ENCODE measurements around the gene TMEM120B. TPM values are rescaled to one million over a fixed set of nuclear protein-coding genes. Genes with fewer than 3 reads are reported as not detected.

The TMEM120B gene
- total and polyA plus RNA-seq, 2 of the 13 experiments (the other 11 are each of a cell fraction or from before 2014, with no cell fraction given): 7.1 to 12.9 TPM

DNA sequence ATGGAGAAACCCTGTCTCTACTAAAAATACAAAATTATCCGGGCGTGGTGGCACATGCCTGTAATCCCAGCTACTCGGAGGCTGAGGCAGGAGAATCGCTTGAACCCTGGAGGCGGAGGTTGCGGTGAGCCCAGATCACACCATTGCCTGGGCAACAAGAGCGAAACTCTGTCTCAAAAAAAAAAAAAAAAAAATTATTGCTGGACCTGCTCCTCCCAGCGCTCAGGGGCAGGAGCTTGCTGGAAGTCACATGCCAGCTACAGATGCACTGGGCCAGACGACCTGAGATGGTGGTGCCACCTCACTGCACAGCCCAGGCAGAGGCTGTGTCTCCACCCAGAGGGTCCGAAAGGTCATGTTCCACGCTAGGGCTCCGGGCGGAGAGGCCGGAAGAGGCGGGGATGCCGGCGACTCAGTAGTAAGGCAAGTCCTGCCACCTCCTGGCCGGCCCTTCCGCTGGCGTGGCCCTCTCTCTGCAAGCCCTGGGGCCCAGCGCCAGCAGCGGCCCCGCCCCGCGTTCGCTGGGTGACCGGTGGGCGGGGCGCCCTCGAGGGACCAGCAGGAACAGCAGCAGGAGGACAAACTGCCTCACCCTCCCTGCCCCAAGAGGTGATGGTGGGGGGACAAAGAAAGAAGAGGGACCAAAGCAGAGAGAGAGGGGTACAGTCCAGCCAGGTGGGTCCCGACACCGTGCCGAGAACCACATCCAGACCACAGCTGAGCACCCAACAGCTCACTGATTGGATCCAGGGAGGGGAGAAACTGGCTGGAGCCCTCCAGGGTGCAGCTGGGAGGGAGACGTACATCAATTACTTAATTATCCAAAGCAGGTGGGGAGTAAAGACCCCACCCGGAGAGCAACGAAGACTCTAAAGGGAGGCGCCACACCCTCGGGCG is 84.6 kb downstream of the TMEM120B start (continued):
- TF ChIP-seq, protein P1, sequence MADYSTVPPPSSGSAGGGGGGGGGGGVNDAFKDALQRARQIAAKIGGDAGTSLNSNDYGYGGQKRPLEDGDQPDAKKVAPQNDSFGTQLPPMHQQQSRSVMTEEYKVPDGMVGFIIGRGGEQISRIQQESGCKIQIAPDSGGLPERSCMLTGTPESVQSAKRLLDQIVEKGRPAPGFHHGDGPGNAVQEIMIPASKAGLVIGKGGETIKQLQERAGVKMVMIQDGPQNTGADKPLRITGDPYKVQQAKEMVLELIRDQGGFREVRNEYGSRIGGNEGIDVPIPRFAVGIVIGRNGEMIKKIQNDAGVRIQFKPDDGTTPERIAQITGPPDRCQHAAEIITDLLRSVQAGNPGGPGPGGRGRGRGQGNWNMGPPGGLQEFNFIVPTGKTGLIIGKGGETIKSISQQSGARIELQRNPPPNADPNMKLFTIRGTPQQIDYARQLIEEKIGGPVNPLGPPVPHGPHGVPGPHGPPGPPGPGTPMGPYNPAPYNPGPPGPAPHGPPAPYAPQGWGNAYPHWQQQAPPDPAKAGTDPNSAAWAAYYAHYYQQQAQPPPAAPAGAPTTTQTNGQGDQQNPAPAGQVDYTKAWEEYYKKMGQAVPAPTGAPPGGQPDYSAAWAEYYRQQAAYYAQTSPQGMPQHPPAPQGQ (CRISPR knock-in tag; IDR thresholded peaks at IDR 0.05; ENCODE audit: borderline replicate concordance): no peak
- TF ChIP-seq POGZ (CRISPR knock-in tag; IDR thresholded peaks at IDR 0.05): peak; percentile 17; the same call in 1 of the 2 replicates
- TF ChIP-seq, protein P2, sequence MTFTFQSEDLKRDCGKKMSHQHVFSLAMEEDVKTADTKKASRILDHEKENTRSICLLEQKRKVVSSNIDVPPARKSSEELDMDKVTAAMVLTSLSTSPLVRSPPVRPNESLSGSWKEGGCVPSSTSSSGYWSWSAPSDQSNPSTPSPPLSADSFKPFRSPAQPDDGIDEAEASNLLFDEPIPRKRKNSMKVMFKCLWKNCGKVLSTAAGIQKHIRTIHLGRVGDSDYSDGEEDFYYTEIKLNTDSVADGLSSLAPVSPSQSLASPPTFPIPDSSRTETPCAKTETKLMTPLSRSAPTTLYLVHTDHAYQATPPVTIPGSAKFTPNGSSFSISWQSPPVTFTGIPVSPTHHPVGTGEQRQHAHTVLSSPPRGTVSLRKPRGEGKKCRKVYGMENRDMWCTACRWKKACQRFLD (CRISPR knock-in tag; IDR thresholded peaks at IDR 0.05; ENCODE audit: borderline replicate concordance): no peak
- TF ChIP-seq RFXANK (CRISPR knock-in tag; IDR thresholded peaks at IDR 0.05): peak; percentile 36; the same call in 1 of the 2 replicates
- peak; percentile 43; the same call in 1 of the 2 replicates for TF ChIP-seq ZNF589 (CRISPR knock-in tag; conservative IDR thresholded peaks at IDR 0.05)
- no peak for TF ChIP-seq ZNF737 (CRISPR knock-in tag; IDR thresholded peaks at IDR 0.05; ENCODE audit: borderline replicate concordance)
- no peak for TF ChIP-seq ZNF558 (CRISPR knock-in tag; IDR thresholded peaks at IDR 0.05; ENCODE audit: borderline replicate concordance)
- peak; percentile 77 for TF ChIP-seq SOX5 (CRISPR knock-in tag; IDR thresholded peaks at IDR 0.05; ENCODE audit: borderline replicate concordance)
- no peak for TF ChIP-seq ZNF136 (CRISPR knock-in tag; IDR thresholded peaks at IDR 0.05; ENCODE audit: low read depth)
- no peak for TF ChIP-seq ZKSCAN5 (CRISPR knock-in tag; IDR thresholded peaks at IDR 0.05)
- TF ChIP-seq JUND (CRISPR knock-in tag; IDR thresholded peaks at IDR 0.05): 0 out of 2 replicates have a peak, but pooled peaks have one; percentile 48
- TF ChIP-seq, protein P3, sequence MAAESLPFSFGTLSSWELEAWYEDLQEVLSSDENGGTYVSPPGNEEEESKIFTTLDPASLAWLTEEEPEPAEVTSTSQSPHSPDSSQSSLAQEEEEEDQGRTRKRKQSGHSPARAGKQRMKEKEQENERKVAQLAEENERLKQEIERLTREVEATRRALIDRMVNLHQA (CRISPR knock-in tag; IDR thresholded peaks at IDR 0.05): no peak
- TF ChIP-seq ZMYM4 (CRISPR knock-in tag; IDR thresholded peaks at IDR 0.05): no peak; the same call in none of the 2 replicates
- no peak for TF ChIP-seq ZNF7 (CRISPR knock-in tag; IDR thresholded peaks at IDR 0.05)
- no peak for TF ChIP-seq FOXJ3 (CRISPR knock-in tag; IDR thresholded peaks at IDR 0.05; ENCODE audit: borderline replicate concordance)
- TF ChIP-seq KDM4B (CRISPR knock-in tag; IDR thresholded peaks at IDR 0.05): no peak; the same call in 1 of the 2 replicates
- TF ChIP-seq ZBTB3 (CRISPR knock-in tag; IDR thresholded peaks at IDR 0.05; ENCODE audit: borderline replicate concordance, low read depth): 0 out of 2 replicates have a peak, but pooled peaks have one; percentile 28
- TF ChIP-seq, protein P4, sequence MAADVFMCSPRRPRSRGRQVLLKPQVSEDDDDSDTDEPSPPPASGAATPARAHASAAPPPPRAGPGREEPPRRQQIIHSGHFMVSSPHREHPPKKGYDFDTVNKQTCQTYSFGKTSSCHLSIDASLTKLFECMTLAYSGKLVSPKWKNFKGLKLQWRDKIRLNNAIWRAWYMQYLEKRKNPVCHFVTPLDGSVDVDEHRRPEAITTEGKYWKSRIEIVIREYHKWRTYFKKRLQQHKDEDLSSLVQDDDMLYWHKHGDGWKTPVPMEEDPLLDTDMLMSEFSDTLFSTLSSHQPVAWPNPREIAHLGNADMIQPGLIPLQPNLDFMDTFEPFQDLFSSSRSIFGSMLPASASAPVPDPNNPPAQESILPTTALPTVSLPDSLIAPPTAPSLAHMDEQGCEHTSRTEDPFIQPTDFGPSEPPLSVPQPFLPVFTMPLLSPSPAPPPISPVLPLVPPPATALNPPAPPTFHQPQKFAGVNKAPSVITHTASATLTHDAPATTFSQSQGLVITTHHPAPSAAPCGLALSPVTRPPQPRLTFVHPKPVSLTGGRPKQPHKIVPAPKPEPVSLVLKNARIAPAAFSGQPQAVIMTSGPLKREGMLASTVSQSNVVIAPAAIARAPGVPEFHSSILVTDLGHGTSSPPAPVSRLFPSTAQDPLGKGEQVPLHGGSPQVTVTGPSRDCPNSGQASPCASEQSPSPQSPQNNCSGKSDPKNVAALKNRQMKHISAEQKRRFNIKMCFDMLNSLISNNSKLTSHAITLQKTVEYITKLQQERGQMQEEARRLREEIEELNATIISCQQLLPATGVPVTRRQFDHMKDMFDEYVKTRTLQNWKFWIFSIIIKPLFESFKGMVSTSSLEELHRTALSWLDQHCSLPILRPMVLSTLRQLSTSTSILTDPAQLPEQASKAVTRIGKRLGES (CRISPR knock-in tag; IDR thresholded peaks at IDR 0.05; ENCODE audit: borderline replicate concordance): no peak
- no peak for TF ChIP-seq EZH2 (conservative IDR thresholded peaks at IDR 0.05; ENCODE audit: low read depth, low read length)
- TF ChIP-seq AGO1 (IDR thresholded peaks at IDR 0.05; ENCODE audit: low read depth, low read length, poor library complexity, severe bottlenecking): no peak
- TF ChIP-seq, protein P5, sequence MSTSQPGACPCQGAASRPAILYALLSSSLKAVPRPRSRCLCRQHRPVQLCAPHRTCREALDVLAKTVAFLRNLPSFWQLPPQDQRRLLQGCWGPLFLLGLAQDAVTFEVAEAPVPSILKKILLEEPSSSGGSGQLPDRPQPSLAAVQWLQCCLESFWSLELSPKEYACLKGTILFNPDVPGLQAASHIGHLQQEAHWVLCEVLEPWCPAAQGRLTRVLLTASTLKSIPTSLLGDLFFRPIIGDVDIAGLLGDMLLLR (CRISPR knock-in tag; IDR thresholded peaks at IDR 0.05): peak; percentile 66; the same call in 1 of the 2 replicates
- TF ChIP-seq ELF1 (CRISPR knock-in tag; IDR thresholded peaks at IDR 0.05): peak; percentile 82
